T-helper 2 cell treated with Interferon-gamma antibody and Interleukin-4, amounts not matched to agents 5 μg/mL and 100 μg/mL, for 36 hours (primary cell): Measurements from ENCODE around the gene B3GALT5.

Source experiments
- DNase-seq: peaks from one replicate; pipeline ENCODE4 v3.0.0; 2021; ENCODE audit warnings: low spot score
- H3K27ac Mint-ChIP-seq: one replicate; pipeline ENCODE4 v1.8.0; 2021; ENCODE audit warnings: mild to moderate bottlenecking, mixed read lengths
- H3K27me3 Mint-ChIP-seq: one replicate; pipeline ENCODE4 v1.8.0; 2021; ENCODE audit warnings: low read depth, mixed read lengths
- H3K36me3 Mint-ChIP-seq: one replicate; pipeline ENCODE4 v1.8.0; 2021; ENCODE audit warnings: low read depth, mixed read lengths
- H3K4me1 Mint-ChIP-seq: one replicate; pipeline ENCODE4 v1.8.0; 2021; ENCODE audit warnings: low read depth, mixed read lengths
- H3K4me3 Mint-ChIP-seq: one replicate; pipeline ENCODE4 v1.8.0; 2022; ENCODE audit warnings: mild to moderate bottlenecking, moderate library complexity, mixed read lengths
- H3K9me3 Mint-ChIP-seq: one replicate; pipeline ENCODE4 v1.8.0; 2021; ENCODE audit warnings: mixed read lengths

Gene B3GALT5

DNA sequence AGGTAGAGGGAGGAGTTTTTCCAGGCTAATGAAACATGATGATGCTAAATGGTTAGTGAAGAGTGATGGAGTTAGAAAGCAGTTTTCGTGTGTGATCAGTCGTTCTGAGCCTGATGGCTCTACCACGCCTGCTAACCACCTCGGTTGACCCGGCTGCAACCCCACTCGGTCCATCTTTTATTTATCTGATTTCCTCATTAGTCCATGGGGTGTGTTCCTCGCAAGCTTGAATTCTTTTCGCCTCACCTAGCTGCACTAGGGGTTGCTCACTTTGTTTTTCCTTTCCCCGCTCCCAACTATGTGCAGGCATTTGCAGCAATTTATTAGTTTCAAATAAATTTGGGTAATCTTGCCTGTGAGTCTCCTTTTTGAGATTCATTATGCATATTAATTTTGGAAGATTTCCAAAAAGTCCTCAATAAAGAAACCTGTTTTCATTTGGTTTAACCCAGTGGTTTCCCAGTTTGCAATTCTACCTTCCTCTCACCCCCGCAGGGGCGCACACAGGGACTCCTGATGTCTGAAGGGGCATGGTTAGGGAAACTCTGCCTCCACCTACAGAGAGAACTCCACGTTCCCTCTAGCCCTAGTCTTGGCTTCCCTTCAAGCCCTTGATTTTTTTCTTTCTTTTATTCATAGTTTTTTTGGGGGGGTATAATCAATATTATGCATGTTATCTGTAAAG is 12.6 kb downstream of the B3GALT5 start:
- H3K9me3 Mint-ChIP-seq, result no peaks in the 10 kb centered on the region
- H3K36me3 Mint-ChIP-seq, result no peaks in the 10 kb centered on the region
- no peaks in the 10 kb centered on the region for H3K27me3 Mint-ChIP-seq
- no peak overlapping the region for H3K4me3 Mint-ChIP-seq
- no peak for DNase-seq
- H3K4me1 Mint-ChIP-seq, result no peaks in the 10 kb centered on the region
- no peak overlapping the region for H3K27ac Mint-ChIP-seq

DNA sequence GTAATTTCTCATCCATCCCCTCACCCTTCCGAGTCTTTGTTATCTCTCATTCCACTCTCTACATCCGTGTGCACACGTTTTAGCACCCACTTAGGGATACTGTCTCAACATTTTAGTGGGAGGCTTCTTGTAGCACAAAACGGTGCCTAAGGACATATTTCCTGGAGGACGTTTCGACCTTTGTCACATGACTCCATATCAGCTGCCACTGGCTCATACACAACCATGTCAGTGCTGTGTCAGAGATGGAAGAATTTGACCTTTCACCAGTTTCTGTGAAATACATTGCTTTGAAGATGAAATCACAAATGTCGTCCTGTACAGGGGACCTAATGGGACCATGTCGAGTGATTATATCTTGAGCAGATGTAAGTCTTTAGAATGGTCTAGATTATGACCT is 15.6 kb downstream of the B3GALT5 start:
- H3K4me1 Mint-ChIP-seq, result no peaks in the 10 kb centered on the region
- no peak overlapping the region for H3K27ac Mint-ChIP-seq
- H3K36me3 Mint-ChIP-seq, result no peaks in the 10 kb centered on the region
- no peaks in the 10 kb centered on the region for H3K9me3 Mint-ChIP-seq
- H3K4me3 Mint-ChIP-seq, result no peak overlapping the region
- no peak for DNase-seq
- no peaks in the 10 kb centered on the region for H3K27me3 Mint-ChIP-seq

DNA sequence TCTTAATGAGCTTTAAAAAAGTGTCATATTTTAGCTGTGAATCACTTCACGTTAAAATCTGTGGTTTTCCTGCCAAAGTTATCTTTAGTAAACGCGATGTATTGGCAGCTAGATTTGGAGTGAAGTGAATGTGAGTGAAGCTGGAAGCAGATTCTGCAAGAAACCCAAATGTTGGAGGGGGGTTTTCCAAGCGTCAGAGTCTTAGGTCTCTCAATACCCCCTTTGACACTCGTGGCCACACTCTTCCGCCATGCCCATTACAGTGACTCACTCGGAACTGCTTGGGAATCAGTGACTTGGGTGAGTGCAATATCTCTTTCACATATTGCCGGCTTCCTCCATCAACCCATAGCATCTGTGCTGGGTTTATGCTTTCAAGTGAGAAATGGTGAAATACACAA is 17.5 kb downstream of the B3GALT5 start:
- H3K4me3 Mint-ChIP-seq, result no peak overlapping the region

DNA sequence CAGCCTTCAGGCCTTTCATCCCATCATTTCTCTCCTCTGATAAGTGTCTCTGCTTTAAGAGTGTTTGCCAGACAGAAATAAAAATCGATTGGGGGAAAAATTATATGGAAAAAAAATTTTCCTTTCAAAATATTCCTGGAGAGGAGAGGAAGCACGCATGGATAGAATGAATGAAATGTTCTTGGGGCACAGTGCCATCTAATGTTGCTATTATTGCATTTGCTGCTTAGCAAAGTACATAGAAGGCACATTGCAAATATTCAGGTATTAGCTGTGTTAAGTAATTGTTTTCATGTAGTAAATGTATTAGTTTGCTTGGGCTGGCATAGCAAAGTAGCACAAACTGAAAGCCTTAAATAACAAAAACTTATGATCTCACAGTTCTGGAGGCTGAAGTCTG is 18.1 kb downstream of the B3GALT5 start:
- DNase-seq, result no peak
- no peaks in the 10 kb centered on the region for H3K27me3 Mint-ChIP-seq
- H3K4me1 Mint-ChIP-seq, result no peaks in the 10 kb centered on the region
- H3K4me3 Mint-ChIP-seq, result no peak overlapping the region
- no peak overlapping the region for H3K27ac Mint-ChIP-seq
- no peaks in the 10 kb centered on the region for H3K36me3 Mint-ChIP-seq
- no peaks in the 10 kb centered on the region for H3K9me3 Mint-ChIP-seq

More for the DNA sequence above, 17.5 kb downstream of the B3GALT5 start:
- DNase-seq, result no peak
- H3K9me3 Mint-ChIP-seq, result no peaks in the 10 kb centered on the region
- H3K36me3 Mint-ChIP-seq, result no peaks in the 10 kb centered on the region
- no peak overlapping the region for H3K27ac Mint-ChIP-seq
- H3K27me3 Mint-ChIP-seq, result no peaks in the 10 kb centered on the region
- H3K4me1 Mint-ChIP-seq, result no peaks in the 10 kb centered on the region

DNA sequence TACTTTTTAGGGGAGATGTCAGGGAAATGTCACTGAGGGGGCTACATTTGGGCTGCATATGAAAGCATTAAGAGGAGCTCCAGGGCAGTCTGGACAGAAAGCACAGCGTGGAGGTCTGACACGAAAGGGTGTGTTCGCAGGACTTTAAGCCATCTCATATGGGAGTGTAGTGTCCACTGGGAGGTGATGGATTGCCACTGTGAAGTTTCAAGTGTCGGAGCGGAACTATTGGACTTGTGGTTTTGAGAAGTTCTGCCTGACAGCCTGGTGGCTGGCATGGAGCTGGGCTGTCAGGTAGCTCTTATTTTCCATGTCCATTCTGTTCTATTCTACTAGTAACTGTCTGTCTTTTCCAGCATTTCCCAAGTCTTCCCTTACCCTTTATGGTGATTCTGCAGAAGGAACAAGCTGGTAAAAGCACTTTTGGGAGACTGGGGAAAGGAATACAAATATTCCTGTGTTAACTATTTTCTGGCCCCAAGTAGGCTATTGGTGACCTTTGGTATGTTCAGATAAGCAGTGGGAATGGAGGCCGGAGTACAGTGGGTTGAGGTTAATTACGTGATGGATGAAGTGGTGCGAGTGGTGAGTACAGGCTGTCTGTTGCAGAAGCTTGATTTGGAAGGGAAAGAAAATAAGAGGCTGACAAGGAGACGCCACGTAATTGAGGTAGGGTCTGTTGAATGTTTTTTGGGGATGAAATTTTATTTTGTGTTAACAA is 19.3 kb downstream of the B3GALT5 start:
- Mint-ChIP-seq H3K36me3 (no peaks in the 10 kb centered on the region), H3K9me3 (no peaks in the 10 kb centered on the region), H3K27me3 (no peaks in the 10 kb centered on the region), H3K27ac (no peak overlapping the region), H3K4me3 (no peak overlapping the region), H3K4me1 (no peaks in the 10 kb centered on the region)
- DNase-seq, result no peak

DNA sequence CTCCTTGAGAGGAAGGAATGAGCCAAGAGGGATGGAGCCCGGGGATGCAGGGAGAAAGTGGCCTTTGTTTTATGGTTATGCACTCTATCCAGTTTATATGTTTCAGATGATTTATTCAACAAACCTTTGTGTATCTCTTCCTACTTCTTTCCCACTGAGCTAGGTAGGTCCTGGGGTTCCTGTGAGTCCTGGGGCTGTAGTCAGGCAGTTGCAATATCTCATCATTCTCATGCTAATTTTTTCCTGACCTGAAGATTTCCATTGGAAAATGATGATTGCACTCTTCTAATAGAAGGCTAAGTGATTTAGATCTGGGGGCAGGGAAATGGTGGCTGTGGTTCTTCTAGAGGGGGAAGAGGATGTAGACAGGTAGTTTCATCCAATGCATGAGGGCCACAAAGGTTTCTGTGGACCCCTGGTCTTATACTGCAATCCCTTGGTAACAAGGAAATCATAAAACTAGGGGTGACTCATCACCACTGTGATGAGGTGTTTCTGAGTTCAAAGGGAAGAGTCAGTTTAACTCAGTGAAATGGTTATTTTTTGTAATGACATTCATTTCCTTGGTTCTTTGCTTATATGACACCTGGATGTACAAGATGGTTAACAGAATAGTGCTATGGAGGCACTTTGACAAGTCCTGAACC is 20.2 kb downstream of the B3GALT5 start:
- H3K27me3 Mint-ChIP-seq, result no peaks in the 10 kb centered on the region
- no peak for DNase-seq
- H3K36me3 Mint-ChIP-seq, result no peaks in the 10 kb centered on the region
- H3K4me3 Mint-ChIP-seq, result no peak overlapping the region
- no peak overlapping the region for H3K27ac Mint-ChIP-seq
- no peaks in the 10 kb centered on the region for H3K4me1 Mint-ChIP-seq
- H3K9me3 Mint-ChIP-seq, result no peaks in the 10 kb centered on the region

DNA sequence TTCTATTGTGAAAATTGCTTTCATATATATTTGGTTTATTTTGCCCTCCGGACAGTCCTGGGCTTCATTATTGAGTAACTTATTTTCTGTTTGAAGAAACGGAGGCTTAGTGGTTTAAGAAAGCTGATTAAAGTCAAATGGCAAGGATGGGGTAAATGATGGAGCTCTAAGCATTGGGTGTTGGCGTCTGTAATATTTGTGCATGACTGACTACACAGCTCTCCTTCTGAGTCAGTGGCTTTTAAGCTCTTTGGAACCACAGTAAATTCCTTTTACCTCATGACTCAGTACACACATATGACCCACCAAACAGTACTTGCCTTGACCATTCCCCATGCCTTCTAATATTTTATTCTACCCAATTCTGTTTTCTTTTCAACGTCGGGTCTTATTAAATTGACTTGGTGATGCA is 21.0 kb downstream of the B3GALT5 start:
- no peaks in the 10 kb centered on the region for H3K36me3 Mint-ChIP-seq
- no peaks in the 10 kb centered on the region for H3K4me1 Mint-ChIP-seq
- H3K27me3 Mint-ChIP-seq, result no peaks in the 10 kb centered on the region
- no peak overlapping the region for H3K4me3 Mint-ChIP-seq
- DNase-seq, result no peak
- no peak overlapping the region for H3K27ac Mint-ChIP-seq
- H3K9me3 Mint-ChIP-seq, result no peaks in the 10 kb centered on the region

DNA sequence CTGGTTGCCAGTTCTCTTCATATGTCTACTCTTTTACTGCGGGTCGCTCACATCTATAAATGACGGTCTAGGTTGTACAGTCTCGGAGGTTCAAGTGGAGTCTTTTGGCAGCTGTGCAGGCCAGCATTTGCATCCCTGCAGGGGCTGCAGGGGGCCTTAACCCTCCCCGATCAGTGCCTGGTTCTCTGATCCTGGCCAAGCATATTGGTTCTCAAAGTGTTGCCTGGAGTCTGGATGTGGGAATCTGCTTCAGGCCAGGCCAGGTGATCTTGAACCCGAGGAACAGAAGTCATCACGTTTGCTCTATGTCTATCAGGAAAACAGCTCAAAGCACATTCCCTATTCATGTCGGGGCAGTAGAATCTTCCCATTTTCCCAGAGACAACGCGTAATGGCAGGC is 21.8 kb downstream of the B3GALT5 start:
- H3K27me3 Mint-ChIP-seq, result no peaks in the 10 kb centered on the region
- H3K4me1 Mint-ChIP-seq, result no peaks in the 10 kb centered on the region
- no peak overlapping the region for H3K27ac Mint-ChIP-seq
- H3K9me3 Mint-ChIP-seq, result no peaks in the 10 kb centered on the region
- no peak for DNase-seq
- H3K36me3 Mint-ChIP-seq, result no peaks in the 10 kb centered on the region
- no peak overlapping the region for H3K4me3 Mint-ChIP-seq

DNA sequence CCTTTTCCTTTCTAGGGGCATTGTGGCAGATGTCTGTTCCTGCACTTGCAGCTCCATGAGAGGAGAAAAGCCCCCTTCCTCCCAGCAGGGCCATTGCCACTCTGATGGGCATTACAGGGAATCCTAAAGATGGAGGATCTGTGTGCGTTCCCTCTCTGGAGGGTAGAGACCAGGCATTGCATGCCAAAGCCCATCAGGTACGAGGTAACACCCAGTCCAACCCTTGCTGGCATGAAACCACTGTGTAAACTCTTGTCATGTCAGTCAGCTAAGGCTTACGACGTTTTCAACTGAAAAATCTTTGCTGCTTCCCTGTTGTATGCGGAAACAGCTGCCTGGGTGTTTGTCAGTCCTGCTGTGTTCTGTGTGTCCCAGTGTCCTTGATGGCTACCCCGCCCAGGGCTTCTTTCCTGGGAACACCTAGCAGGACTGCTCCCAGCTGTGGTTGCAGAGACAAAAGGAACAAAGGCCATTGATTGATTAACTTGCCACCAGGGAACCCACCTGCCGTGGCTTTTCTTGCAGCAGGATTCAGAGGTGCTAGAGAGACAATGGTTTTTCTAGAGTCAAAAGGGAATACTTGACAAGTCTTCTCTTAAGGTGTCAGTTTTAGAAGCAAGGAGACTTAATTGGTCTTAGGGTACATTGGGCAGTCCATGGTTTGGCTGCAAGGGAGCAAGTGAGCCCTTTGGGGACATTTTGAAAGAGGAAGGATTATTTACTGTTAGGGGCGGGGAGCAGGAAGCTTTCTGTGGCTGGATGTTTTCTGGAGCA is 24.6 kb downstream of the B3GALT5 start:
- Mint-ChIP-seq H3K9me3 (no peaks in the 10 kb centered on the region), H3K36me3 (no peaks in the 10 kb centered on the region), H3K4me3 (no peak overlapping the region), H3K27ac (no peak overlapping the region), H3K4me1 (no peaks in the 10 kb centered on the region), H3K27me3 (no peaks in the 10 kb centered on the region)
- DNase-seq, result no peak

DNA sequence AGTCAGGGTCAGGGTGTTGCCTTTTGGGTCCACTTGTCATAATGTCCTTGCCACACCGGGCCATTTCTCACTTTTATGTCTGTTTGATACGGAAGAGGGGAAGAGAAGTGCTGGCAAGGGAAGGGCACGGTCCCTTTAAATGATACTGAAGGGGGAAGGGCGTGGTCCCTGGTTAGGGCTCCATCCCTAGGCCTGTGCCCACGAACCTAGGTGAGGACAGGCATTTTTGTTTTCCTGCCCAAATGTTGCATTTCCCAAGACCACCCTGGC is 25.2 kb downstream of the B3GALT5 start:
- Mint-ChIP-seq H3K4me1 (no peaks in the 10 kb centered on the region), H3K4me3 (no peak overlapping the region), H3K27ac (no peak overlapping the region), H3K9me3 (no peaks in the 10 kb centered on the region), H3K27me3 (no peaks in the 10 kb centered on the region), H3K36me3 (no peaks in the 10 kb centered on the region)
- DNase-seq, result no peak

DNA sequence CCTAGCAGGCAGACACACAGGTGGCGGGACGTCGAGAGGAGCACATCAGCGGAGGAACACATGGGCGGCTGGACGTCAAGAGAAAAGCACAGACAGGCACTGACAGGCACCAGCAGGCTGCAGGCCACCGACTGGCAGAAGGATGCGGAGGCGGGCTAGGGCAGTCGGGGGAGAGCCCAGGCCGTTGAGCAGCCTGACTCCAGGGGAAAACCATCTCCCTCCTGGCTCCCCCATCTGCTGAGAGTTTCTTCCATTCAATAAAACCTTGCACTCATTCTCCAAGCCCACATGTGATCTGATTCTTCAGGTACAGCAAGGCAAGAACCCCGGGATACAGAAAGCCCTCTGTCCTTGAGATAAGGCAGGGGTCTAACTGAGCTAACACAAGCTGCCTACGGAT is 25.5 kb downstream of the B3GALT5 start:
- no peaks in the 10 kb centered on the region for H3K4me1 Mint-ChIP-seq
- no peaks in the 10 kb centered on the region for H3K9me3 Mint-ChIP-seq
- no peaks in the 10 kb centered on the region for H3K27me3 Mint-ChIP-seq
- H3K27ac Mint-ChIP-seq, result no peak overlapping the region
- no peak for DNase-seq
- H3K36me3 Mint-ChIP-seq, result no peaks in the 10 kb centered on the region
- no peak overlapping the region for H3K4me3 Mint-ChIP-seq

DNA sequence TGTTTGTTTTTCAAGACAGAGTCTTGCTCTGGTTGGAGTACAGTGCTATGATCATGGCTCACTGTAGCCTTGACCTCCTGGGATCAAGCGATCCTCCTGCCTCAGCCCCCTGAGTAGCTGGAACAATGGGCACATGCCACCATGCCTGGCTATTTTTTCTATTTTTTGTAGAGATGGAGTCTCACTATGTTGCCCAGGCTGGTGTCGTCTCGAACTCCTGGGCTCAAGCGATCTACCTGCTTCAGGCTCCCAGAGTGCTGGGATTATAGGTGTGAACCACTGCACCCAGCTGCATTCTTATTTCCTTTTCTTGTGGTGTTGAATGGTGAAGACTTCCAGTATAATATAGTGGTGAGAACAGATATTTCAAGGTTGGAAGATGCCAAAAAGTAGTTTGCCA is 28.0 kb downstream of the B3GALT5 start:
- H3K36me3 Mint-ChIP-seq, result no peaks in the 10 kb centered on the region
- H3K27ac Mint-ChIP-seq, result no peak overlapping the region
- no peaks in the 10 kb centered on the region for H3K4me1 Mint-ChIP-seq
- no peak for DNase-seq
- H3K27me3 Mint-ChIP-seq, result no peaks in the 10 kb centered on the region
- no peak overlapping the region for H3K4me3 Mint-ChIP-seq
- H3K9me3 Mint-ChIP-seq, result no peaks in the 10 kb centered on the region

DNA sequence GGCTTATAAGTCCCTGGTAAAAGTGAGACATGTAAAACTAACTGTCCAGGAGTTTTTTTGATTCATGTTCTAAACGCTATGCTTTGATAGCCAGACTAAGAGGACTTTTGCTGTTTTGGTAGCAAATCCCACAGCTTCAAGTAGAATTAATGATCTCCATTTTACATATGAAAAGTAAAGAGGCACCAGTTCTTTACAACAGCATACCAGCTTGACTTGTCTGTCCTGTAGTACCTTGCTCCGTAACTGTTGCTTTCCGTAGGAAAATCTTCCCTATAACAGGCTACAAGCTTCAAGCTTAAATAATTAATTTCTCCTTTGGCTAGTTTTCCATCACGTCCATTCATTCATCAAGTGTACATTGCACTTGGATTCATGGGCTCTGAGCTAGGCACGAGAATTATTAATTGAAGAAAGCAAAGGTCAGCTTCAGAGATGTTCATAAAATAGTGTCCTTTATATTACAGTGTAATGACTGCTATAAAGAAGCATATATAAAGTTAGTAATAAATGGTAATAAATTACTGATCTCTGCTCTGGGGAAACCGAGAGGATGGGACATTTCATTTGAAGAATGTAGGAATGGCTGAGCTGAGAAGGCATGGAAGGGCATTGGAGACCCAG is 29.2 kb downstream of the B3GALT5 start:
- H3K36me3 Mint-ChIP-seq, result no peaks in the 10 kb centered on the region
- H3K27ac Mint-ChIP-seq, result no peak overlapping the region
- H3K4me1 Mint-ChIP-seq, result no peaks in the 10 kb centered on the region
- no peak overlapping the region for H3K4me3 Mint-ChIP-seq
- no peak for DNase-seq
- H3K9me3 Mint-ChIP-seq, result no peaks in the 10 kb centered on the region
- H3K27me3 Mint-ChIP-seq, result no peaks in the 10 kb centered on the region

DNA sequence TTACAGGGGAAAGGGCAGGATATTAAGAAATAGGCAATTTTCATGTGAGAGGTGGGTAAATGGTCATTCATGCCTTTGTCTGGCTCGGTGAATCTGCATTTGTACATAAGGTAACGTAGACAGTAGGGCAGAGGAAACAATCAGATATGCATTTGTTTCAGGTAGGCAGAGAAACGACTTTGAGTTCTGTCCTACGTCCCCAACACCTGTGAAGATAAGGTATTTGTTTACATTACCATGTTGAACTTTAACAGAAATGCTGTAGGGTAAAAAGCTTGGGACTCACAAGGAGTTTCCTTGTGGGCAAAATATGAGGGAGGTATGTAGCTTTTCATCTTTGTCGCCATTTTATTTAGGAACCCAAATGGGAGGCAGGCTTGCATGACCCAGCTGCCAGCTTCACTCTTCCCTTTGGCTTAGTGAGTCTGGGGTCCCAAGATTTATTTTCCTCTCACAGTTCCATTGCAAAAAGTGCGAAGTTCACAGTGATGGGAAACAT is 31.4 kb downstream of the B3GALT5 start:
- H3K36me3 Mint-ChIP-seq, result no peaks in the 10 kb centered on the region
- no peak overlapping the region for H3K27ac Mint-ChIP-seq
- H3K9me3 Mint-ChIP-seq, result no peaks in the 10 kb centered on the region
- no peaks in the 10 kb centered on the region for H3K4me1 Mint-ChIP-seq
- no peak for DNase-seq
- H3K27me3 Mint-ChIP-seq, result no peaks in the 10 kb centered on the region
- H3K4me3 Mint-ChIP-seq, result no peak overlapping the region
